ENCODE measurements around the gene EML4.
A peak's percentile ranks its signal among the peaks of the same experiment; 100 is the strongest.

Gene EML4

GRCh38 chr2:42137125-42137841 lies 31.9 kb upstream of the EML4 start:
- DNase-seq = no peak

GRCh38 chr2:42138163-42139015 lies 30.8 kb upstream of the EML4 start:
- no peak for DNase-seq

GRCh38 chr2:42139101-42139500 lies 30.1 kb upstream of the EML4 start:
- DNase-seq = no peak

- no peak for DNase-seq
These were observed 28.7 kb upstream of the EML4 start for GRCh38 chr2:42140496-42140895.

- DNase-seq = no peak
These were observed 27.2 kb upstream of the EML4 start for GRCh38 chr2:42141687-42142546.

- DNase-seq = no peak
These were observed 26.5 kb upstream of the EML4 start for GRCh38 chr2:42142547-42143184.

- DNase-seq = no peak
These were observed 21.4 kb upstream of the EML4 start for GRCh38 chr2:42147641-42148274.

- DNase-seq = peak; percentile 33
These were observed 19.0 kb upstream of the EML4 start for GRCh38 chr2:42150159-42150558.

- no peak for DNase-seq
These were observed 15.1 kb upstream of the EML4 start for GRCh38 chr2:42153944-42154581.

- DNase-seq = no peak
These were observed 12.4 kb upstream of the EML4 start for GRCh38 chr2:42156721-42157120.

GRCh38 chr2:42161444-42161843 lies 7.7 kb upstream of the EML4 start:
- DNase-seq = no peak

- DNase-seq = no peak
These were observed 5.6 kb upstream of the EML4 start for GRCh38 chr2:42163444-42164045.

- DNase-seq = no peak
These were observed 5.1 kb upstream of the EML4 start for GRCh38 chr2:42164046-42164445.

GRCh38 chr2:42164971-42165370 lies 4.2 kb upstream of the EML4 start:
- no peak for DNase-seq

GRCh38 chr2:42167458-42167857 lies 1.7 kb upstream of the EML4 start:
- no peak for DNase-seq

- DNase-seq = no peak
These were observed 574 bp upstream of the EML4 start for GRCh38 chr2:42168459-42169099.

GRCh38 chr2:42169874-42170521 lies 845 bp downstream of the EML4 start:
- DNase-seq = peak; percentile 26

- no peak for DNase-seq
These were observed 1.7 kb downstream of the EML4 start for GRCh38 chr2:42170619-42171395.

GRCh38 chr2:42171396-42171980 lies 2.3 kb downstream of the EML4 start:
- peak; percentile 48 for DNase-seq

Data from activated CD4-positive, alpha-beta T cell treated with anti-CD3 and anti-CD28 coated beads, Interleukin-2, amount 50 U/mL, for 16 hours (primary cell).